Activated CD8-positive, alpha-beta memory T cell treated with anti-CD3 and anti-CD28 coated beads for 48 hours (primary cell): ENCODE data around the gene NUP35.
"Not testable (repeated sequence)": the region's sequence is repeated elsewhere in the genome, so short reads cannot be mapped to it uniquely, and the experiment has no call there.

ENCODE experiments used
- DNase-seq, 3 experiments: peaks; one replicate each; pipeline ENCODE4 v3.0.0-alpha.2; 2020; ENCODE audit warnings: low read depth in 2 of 3, low spot score in 2 of 3

Gene NUP35

DNA sequence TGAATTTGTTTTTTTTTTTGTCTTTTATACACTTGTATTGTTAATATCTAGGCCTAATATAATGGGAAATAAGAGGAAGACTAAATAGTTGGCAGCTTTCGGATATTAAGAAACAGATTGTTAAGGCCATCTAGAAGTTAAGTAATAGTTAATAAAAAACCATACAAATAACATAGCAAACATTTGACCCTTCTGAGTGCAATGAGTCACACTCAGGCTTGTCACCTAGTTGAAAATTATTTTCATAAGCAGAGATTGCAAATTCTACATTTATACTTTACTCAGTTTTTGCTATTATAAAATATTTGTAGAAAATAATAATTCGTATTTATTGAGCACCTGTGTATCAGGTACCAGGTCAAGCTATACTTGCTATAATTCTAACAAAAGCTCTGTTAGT is 2.4 kb downstream of the NUP35 start:
- DNase-seq = no peak

- DNase-seq = no peak
Measured at GRCh38 chr2:183134016-183134415, 9.8 kb downstream of the NUP35 start.

GRCh38 chr2:183148955-183149354 is 24.7 kb downstream of the NUP35 start:
- no peak for DNase-seq

DNA sequence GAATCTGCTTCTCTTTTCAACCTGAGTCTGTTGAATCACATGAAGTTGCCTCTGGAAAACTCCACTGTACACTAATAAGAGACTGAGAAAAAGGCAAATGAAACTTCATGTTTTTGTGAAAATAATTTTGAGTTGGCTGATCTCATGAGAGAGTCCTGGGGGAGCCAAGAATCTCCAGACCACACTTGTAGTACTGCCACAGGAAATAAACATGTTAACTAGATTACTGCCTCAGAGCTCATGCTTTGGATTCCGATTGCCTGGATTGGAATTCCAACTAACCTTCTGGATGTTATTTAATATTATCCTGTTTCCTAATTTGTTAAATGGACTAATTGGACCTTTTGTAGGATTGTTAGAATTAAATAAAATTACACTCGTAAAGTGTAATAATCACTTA is 25.2 kb downstream of the NUP35 start:
- no peak for DNase-seq

DNA sequence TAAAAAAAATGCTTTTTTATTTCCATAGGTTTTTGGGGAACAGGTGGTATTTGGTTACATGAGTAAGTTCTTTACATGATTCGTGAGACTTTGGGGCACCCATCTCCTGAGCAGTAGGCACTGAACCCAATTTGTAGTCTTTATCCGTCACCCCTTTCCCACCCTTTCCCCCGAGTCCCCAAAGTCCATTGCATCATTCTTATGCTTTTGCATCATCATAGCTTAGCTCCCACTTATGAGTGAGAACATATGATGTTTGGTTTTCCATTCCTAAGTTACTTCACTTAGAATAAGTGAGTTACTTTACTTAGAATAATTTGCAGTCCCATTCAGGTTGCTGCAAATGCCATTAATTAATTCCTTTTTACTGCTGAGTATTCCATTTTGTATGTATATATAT is 28.0 kb downstream of the NUP35 start:
- DNase-seq = not testable (repeated sequence)

DNA sequence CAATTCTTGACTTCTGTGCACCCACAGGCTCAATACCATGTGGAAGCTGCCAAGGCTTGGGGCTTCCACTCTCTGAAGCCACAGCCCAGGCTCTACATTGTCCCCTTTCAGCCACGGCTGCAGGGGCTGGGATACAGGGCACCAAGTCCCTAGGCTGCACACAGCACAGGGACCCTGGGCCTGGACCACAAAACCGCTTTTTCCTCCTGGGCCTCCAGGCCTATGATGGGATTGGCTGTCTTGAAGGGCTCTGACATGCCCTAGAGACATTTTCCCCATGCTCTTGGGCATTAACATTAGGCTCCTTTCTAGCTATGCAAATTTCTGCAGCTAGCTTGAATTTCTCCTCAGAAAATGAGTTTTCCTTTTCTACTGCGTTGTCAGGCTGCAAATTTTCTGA is 29.7 kb downstream of the NUP35 start:
- no peak for DNase-seq

DNA sequence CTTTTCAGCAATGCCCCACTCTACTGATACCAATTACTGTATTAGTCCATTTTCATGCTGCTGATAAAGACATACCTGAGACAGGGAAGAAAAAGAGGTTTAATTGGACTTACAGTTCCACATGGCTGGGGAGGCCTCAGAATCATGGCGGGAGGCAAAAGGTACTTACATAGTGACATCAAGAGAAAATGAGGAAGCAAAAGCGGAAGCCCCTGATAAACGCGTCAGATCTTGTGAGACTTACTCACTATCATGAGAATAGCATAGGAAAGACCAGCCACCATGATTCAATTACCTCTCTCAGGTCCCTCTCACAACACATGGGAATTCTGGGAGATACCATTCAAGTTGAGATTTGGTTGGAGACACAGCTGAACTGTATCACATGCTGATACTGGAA is 30.5 kb downstream of the NUP35 start:
- not testable (repeated sequence) for DNase-seq

GRCh38 chr2:183157131-183157530 is 32.9 kb downstream of the NUP35 start:
- no peak for DNase-seq

DNA sequence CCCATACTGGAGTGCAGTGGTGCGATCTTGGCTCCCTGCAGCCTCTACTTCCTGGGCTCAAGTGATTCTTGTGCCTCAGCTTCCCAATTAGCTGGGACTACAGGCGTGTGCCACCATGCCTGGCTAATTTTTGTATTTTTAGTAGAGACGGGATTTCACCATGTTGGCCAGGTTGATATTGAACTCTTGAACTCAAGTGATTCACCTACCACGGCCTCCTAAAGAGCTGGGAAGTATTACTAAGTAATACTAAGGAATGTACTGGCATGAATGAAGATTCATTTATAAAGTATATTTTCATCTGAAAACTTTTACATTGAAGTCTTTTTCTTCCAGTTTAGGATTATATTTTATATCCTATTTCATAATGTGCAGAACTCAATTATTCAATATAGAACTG is 38.1 kb downstream of the NUP35 start:
- no peak for DNase-seq

GRCh38 chr2:183163821-183164649 is 39.8 kb downstream of the NUP35 start:
- no peak for DNase-seq

DNA sequence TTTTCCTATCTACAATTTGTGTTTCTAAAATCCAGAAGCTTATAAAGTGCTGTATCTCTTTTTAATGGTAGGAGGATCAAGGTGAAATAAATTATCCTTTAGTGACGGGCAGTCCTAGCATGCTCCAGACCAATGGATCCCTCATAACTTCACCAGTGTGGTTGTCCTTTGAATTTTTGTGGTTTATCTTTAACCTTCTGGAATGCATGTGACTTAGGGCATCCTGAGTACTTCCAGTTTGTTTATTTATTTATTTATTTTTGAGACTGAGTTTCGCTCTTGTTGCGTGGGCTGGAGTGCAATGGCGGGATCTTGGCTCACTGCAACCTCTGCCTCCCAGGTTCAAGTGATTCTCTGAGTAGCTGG is 40.4 kb downstream of the NUP35 start:
- no peak for DNase-seq

DNA sequence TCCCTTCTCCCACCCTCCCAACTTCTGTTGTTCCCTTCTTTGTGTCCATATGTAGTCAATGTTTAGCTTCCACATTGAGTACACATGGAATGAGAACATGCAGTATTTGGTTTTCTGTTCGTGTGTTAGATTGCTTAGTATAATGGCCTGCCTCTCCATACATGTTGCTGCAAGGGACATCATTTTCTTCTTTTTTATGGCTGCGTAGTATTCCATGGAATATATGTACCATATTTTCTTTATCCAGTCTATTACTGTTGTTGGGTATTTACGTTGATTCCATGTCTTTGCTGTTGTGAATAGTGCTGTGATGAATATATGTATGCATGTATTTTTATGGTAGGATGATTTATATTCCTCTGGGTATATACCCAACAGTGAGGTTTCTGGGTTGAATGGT is 42.0 kb downstream of the NUP35 start:
- no peak for DNase-seq

- not testable (repeated sequence) for DNase-seq
Measured at GRCh38 chr2:183166976-183167375, 42.7 kb downstream of the NUP35 start.

- no peak for DNase-seq
Measured at GRCh38 chr2:183172220-183172887, 48.1 kb downstream of the NUP35 start.

- no peak for DNase-seq
Measured at GRCh38 chr2:183179156-183179555, 54.9 kb downstream of the NUP35 start.

DNA sequence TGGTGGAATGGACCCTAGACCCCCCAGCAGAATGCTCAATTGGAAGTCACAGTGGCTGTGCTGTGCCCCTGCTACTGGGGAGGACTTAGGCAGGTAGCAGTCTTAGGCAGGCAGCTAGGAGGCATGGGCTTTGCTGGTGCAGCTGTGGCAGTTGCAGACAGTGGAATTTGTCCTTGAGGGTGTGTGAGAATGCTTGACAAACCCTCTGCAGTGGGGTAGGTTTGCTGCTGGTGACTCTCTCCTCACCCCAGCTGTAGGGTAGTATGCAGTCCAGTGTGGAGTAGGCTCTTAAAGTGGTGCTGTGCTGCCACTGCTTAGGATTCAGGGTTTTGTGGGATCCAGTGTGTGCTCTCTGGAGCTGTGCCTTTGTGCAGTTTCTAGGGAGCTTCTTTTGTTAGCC is 61.3 kb downstream of the NUP35 start:
- DNase-seq = no peak

GRCh38 chr2:183186296-183186695 is 62.1 kb downstream of the NUP35 start:
- no peak for DNase-seq

- DNase-seq = no peak
Measured at GRCh38 chr2:183186766-183187165, 62.5 kb downstream of the NUP35 start.

DNA sequence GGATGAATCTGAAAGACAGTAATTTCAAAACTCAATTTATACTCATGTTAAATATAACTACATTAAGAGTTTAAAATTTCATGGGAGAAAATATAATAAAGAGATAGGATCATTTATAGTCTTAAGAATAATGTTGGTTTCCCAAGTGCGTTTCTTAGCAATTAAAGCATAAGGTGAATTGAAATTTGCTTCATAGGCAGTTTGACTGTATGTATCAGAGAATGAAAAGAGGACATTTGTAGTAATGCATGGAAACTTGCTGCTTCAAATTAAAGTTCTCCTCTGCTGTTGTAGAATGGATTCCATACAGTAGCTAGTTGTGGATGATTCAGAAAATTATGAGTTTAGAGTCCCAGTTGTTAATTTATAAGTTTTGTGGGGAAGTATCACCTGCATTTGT is 68.1 kb downstream of the NUP35 start:
- no peak for DNase-seq

- no peak for DNase-seq
Measured at GRCh38 chr2:183193904-183194303, 69.7 kb downstream of the NUP35 start.

DNA sequence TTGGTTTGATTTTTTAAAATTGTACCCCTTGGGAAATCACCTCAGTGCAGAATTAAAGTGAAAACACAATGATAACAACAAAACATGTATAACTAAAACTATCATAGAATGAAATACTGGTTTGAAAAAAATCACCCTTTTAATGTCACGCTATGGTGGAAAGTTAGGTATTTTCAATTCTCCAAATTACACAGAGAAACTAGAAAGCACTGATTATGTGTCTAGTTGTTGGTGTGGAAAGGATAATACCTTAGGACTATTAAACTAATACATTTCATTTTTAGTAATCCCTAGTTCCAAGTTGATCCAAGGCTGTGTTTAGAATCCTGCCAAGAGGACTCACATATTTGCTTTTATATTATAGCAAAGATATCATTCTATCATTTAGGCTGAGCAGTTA is 71.2 kb downstream of the NUP35 start:
- no peak for DNase-seq

DNA sequence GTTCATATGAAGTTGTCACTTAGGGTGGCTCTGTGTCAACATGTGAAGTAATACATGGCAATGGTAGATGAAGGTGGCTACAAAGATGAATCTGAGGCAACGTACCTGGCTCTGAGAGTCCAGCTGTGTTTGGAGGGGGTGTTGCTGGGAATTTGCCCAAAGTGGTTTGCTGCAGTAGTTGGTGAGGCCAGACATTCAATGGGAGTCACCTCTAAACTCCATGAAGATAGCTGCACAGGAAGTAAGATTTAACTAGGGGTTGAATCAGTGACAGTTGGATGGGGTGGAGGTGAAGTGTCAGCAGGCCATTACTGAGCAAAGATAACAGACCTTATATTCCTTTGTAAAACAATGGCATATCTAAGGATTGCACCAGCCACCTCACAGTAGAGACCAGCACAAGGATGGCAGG is 71.8 kb downstream of the NUP35 start:
- no peak for DNase-seq

GRCh38 chr2:183204397-183204796 is 80.2 kb downstream of the NUP35 start:
- DNase-seq = no peak
